Amygdala (tissue), 56 donors: ENCODE data around the gene ARAP3.

ENCODE experiments used
- DNase-seq, 56 donors: peaks; one replicate each; lab custom pipeline; 2025; lab: John Stamatoyannopoulos, UW

Gene ARAP3

DNA sequence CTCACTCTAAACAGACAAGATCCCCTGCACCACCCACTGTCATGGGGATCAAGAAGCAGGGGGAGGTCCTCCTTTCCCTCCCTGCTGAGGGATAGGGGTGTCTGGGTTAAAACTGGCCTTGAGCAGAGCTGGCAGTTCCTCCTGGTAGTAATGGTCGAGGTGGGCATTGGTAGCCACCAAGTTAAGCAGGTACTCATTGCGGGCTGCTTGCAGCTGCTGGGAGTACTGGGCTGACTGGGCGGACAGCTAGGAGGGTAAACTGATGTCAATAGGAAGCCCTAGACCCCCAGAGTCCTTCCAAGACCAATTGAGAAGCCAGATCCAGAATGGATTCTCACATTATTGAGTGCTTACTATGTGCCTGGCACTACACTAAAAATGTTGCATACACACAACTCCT is 34.2 kb downstream of the ARAP3 start:
- no peak for DNase-seq

GRCh38 chr5:141647242-141647641 is 34.8 kb downstream of the ARAP3 start:
- DNase-seq: no peak

GRCh38 chr5:141646026-141646425 is 36.0 kb downstream of the ARAP3 start:
- DNase-seq: no peak

- DNase-seq: no peak
These were observed 40.3 kb downstream of the ARAP3 start for GRCh38 chr5:141641634-141642267.

- no peak for DNase-seq
These were observed 41.3 kb downstream of the ARAP3 start for GRCh38 chr5:141640698-141641097.

DNA sequence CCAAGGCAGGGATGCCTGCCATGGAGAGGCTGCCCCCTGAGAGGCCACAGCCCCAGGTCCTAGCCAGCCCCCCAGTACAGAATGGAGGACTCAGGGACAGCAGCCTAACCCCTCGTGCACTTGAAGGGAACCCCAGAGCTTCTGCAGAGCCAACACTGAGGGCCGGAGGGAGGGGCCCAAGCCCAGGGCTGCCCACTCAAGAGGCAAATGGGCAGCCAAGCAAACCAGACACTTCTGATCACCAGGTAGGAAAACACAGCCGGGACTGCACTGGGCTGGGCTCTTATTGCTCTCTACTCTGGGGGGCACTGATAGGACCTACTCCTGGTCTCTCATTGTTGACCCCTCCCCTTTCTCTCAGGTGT is 42.0 kb downstream of the ARAP3 start:
- no peak for DNase-seq

GRCh38 chr5:141639357-141640050 is 42.5 kb downstream of the ARAP3 start:
- no peak for DNase-seq

DNA sequence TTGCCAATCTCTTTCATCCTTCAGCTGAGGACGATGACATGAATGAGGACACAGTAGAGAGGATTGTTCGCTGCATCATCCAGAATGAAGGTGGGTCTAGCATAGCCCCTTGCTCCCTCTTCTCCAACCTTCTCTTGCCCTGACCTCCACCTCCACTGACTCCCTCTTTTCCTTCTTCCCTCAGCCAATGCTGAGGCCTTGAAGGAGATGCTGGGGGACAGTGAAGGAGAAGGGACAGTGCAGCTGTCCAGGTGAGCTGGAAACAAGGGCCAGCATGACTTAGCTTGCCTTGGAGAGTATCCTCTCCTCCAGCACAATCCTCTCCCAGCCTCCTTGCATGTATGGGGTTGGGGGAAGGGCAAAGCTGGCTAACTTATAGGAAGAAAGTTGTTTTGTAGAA is 43.3 kb downstream of the ARAP3 start:
- no peak for DNase-seq

GRCh38 chr5:141637767-141638419 is 44.1 kb downstream of the ARAP3 start:
- peak in 14 of 56 donors; percentile 12 to 44 (median 17) for DNase-seq

GRCh38 chr5:141637123-141637766 is 44.8 kb downstream of the ARAP3 start:
- peak in 4 of 56 donors; percentile 51 to 65 (median 56) for DNase-seq

DNA sequence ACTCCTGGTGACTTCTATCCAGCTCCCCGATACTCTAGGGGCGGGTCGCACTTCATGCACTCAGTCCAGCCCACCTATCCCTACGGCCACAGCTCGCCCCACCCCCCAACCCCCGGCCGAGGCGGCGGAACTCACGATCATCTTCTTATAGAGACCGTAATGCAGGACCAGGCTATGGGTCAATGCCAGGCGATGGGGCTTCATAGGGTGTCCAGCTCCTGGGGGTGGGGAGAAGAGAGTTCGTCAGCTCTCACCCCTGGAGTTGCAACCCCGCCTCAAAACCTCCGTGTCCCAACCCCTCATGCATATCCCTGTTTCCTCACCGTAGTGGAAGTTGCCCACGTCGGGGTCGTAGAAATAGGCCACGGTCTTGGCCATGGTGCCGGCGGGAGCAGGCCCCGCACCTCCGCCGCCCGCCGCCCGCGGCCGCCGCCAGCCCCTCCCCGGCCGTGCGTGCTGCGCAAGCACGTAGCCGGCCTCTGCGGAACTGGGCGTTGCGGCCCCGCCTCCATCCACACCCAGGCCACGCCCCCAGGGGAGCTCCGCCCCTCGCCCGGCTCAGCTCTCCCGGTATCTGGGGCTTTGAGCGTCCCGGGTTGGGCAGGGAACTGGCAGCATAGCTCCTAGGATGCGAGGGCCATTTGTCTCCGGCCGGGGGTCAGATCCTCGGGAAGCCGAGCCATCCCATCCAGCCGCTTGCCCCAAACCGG is 45.5 kb downstream of the ARAP3 start, which contains the start of the genes HDAC3 and RELL2:
TSS of gene HDAC3 (minus strand) at position 437 of the 710 bp plus-strand sequence. CDS start at position 378, 59 bp downstream.
TSS of gene RELL2 (plus strand) at position 585 of the 710 bp plus-strand sequence. CDS start 1,229 bp downstream, outside the sequence.
- peak; percentile 41 to 96 (median 84) for DNase-seq

GRCh38 chr5:141636106-141636412 is 46.0 kb downstream of the ARAP3 start:
- no peak for DNase-seq

DNA sequence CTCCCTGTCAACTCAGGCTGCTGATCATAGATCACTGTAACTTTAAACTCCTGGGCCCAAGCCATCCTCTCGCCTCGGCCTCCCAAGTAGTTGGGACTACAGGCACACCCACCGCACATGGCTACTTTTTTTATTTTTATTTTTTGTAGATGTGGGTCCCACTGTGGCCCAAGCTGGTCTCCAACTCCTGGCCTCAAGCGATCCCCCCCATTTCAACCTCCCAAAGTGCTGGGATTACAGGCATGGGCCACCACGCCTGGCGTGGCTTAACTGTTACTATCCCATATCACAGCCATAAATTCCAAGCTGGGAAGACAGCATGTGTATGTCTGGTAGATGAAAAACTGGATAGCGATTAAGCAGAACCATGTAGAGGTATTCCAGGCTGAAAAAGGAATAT is 46.4 kb downstream of the ARAP3 start:
- DNase-seq: no peak

DNA sequence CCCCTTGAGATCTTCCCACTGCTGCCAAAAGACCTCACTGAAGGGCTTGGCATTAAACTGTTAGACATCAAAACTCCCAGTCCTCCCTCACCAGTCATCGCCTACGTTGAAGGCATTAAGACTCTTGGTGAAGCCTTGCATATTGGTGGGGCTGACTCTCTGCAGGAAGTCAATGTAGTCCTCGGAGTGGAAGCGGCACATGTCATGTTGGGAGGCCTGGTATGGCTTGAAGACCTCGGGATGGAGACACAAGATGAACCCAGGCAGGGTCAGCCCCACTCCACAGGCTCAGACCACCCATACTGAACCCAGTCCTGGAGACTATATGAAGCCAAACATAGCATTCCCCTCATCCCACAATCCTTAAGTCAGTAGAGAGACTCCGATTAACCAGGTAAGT is 47.3 kb downstream of the ARAP3 start:
- DNase-seq: no peak

DNA sequence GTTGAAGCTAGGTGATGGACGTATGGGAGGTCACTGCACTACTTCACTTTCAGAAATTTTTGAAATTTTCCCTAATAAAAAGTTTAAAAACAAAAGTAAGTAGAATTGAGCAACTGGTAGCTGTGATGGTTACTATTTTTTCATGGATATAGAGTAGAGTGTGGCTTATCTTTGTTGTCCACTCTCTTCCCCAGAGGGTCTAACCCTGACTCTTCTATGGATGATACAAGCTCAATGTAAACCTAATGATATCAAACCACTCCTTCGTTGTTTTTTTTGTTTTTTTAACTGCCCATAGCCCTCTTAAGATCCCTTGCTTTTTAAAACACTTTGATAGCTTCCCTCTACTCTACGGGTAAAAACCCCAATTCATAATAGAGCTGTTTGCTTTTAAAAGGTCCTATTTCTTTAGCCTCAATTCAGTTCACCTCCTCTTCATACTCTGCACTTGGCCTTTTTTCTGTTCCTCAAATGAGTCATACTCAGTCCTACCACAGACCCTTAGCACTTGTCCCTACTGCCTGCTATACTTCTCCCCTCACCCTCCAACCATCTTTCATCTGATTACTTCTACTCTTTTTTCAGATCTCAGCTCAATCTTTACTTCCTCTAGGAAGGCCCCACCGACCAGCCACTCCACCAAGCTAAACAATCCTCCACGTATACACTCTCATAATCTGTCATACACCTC is 48.0 kb downstream of the ARAP3 start:
- no peak for DNase-seq

DNA sequence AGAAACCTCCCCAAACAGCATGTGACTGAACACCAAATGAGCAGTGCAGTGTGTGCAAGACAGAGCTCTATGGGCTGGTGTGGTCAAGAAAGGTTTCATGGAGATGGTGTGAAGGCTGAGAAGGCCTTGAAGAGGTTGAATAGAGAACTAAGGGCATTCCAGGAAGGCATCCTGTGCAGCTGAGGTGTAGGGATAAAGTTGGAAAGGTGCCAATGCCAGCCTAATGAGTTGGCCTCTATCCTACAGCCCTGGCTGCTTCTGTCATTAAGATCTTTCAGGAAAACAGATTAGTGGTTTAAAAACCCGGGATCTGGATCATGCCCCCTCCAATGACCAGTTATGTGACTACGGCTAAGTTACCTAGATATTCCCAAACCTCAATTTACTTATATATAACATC is 49.4 kb downstream of the ARAP3 start:
- no peak for DNase-seq

DNA sequence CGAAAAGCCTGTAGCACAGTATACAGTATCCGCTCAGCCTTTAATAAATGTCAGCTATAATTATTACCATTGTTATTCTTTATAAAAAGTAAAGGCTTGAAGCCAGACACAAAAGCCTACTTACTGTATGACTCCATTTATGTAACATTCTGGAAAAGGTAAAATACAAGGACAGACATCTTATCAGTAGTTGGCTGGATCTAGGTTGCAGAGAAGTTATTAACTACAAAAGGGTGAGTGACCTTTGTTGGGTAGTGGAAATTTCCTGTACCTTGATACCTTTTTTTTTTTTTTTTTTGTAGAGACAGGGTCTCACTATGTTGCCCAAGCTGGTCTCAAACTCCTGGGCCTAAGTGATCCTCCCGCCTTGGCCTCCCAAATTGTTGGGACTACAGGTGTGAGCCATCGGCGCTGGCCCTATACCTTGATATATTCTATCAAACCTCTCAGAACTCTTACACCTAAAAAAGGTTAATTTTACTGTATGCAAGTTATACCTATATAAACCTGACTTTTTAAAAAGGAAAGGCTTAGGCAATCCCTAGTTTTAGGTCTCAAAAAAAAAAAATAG is 51.4 kb downstream of the ARAP3 start:
- no peak for DNase-seq

GRCh38 chr5:141628175-141628788 is 53.7 kb downstream of the ARAP3 start:
- DNase-seq: no peak

DNA sequence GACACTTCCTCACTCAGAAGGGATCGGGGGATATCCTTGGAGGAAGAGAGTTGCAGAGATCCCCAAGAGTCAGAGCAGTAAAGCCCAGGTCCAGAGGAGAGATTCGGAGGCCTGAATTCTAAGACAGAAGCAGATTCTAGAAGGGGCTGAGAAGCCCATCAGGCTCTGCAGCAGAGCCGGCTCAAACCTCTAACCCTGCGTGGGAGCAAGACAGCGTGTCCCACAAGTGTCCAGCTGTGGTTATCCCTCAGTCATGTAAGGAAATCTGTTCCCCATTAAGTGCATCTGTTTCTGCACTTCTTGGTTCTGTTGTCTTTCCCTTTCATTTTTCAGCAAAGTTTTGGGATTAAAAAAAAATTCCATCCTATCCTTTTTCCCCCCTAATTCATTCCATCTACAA is 58.4 kb downstream of the ARAP3 start:
- no peak for DNase-seq
